ENCODE measurements around the gene MYH15.

The MYH15 gene

GRCh38 chr3:108518895-108519294 is 8.5 kb upstream of the MYH15 start:
- CTCF ChIA-PET: interaction anchor here (1.1 kb wide), 1 partner anchor 11 kb away, joined by 3 read pairs; no protein-coding TSS in a partner anchor
- no peak for DNase-seq (ENCODE audit: low read depth, low spot score)

DNA sequence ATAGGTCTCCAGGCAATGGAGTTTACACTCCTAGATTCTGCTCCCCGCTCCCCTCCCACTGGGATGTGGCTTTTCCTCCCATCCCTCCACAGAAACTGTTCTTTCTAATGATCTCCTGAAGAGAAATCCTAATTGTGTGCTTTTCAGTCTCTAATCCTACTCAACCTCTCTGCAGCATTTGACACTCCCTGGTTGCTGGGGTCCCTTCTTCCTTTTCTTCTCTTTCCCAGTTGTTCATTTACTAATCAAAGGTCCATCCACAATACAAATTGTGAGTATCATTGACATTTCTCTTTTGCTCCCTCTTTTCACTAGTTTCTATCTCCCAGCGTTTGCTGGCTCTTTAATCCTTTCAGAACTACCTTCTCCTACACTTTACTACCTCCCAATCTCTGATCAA is 6.5 kb upstream of the MYH15 start:
- no peak overlapping the region for H3K4me3 ChIP-seq (ENCODE audit: low read depth, low read length)
- POLR2A ChIA-PET: no interaction called here
- TF ChIP-seq CTCF (IDR thresholded peaks at IDR 0.05; ENCODE audit: insufficient read depth, low read length, missing control alignments): no peak
- DNase-seq (ENCODE audit: low read depth, low spot score): no peak
- CTCF ChIA-PET: interaction anchor here (0.7 to 1.0 kb wide), 2 partner anchors 35 to 826 kb away, joined by 3 read pairs; no protein-coding TSS in a partner anchor

More at GRCh38 chr3:108518895-108519294, 8.5 kb upstream of the MYH15 start:
- H3K4me3 ChIP-seq (ENCODE audit: low read depth, low read length): no peak overlapping the region
- no peak for TF ChIP-seq CTCF (IDR thresholded peaks at IDR 0.05; ENCODE audit: insufficient read depth, low read length, missing control alignments)
- POLR2A ChIA-PET: no interaction called here

GRCh38 chr3:108513961-108514360 is 3.6 kb upstream of the MYH15 start:
- CTCF ChIA-PET: interaction anchor here (0.8 kb wide), 1 partner anchor 39 kb away, joined by 3 read pairs; no protein-coding TSS in a partner anchor

DNA sequence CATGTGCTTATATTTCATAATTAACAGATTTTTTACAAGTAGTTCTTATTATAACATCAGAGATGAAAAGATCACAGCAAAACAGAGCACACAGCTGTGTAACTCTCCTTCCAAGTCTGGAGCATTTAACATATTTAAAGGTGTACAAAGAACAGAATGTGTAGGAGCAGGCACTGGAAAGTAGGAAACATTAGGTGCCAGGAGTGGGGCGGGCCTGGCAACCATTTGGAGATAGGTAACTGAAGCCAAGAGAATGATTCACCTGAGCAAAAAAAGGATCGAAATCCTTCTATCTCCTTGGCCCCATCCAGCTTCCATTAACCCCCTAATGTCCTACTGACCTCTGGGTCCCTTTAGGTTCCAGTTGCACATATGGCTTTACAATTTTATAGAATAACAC is 2.3 kb upstream of the MYH15 start:
- no peak overlapping the region for H3K4me3 ChIP-seq (ENCODE audit: low read depth, low read length)
- CTCF ChIA-PET: interaction anchor here (1.4 kb wide), 1 partner anchor 35 kb away, joined by 4 read pairs; no protein-coding TSS in a partner anchor
- DNase-seq (ENCODE audit: low read depth, low spot score): no peak
- POLR2A ChIA-PET: no interaction called here
- no peak for TF ChIP-seq CTCF (IDR thresholded peaks at IDR 0.05; ENCODE audit: insufficient read depth, low read length, missing control alignments)

More at GRCh38 chr3:108513961-108514360, 3.6 kb upstream of the MYH15 start:
- TF ChIP-seq CTCF (IDR thresholded peaks at IDR 0.05; ENCODE audit: insufficient read depth, low read length, missing control alignments): no peak
- DNase-seq (ENCODE audit: low read depth, low spot score): no peak
- POLR2A ChIA-PET: no interaction called here
- H3K4me3 ChIP-seq (ENCODE audit: low read depth, low read length): no peak overlapping the region

DNA sequence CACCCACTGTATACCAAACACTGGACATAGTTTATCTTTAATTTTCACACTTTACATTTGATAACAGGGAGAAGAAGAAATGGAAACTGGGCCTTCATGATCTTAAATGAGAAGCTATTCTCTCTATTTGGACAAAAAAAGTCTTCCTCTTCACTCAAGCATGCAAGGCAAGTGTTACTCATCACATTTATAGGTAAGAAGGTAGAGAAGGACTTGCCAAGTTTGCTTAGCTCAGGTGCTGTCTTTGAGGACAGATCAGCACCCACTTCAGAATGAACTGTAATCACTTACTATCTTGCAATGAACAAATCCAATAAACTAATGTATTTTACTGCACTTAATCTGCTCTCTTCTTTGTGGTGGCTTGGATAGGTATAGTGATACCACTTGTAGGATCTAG is 1.1 kb upstream of the MYH15 start:
- CTCF ChIA-PET: interaction anchor here (1.3 to 1.4 kb wide), 2 partner anchors 34 to 41 kb away, joined by 4 read pairs; no protein-coding TSS in a partner anchor
- POLR2A ChIA-PET: no interaction called here
- no peak for DNase-seq (ENCODE audit: low read depth, low spot score)
- no peak overlapping the region for H3K4me3 ChIP-seq (ENCODE audit: low read depth, low read length)
- TF ChIP-seq CTCF (IDR thresholded peaks at IDR 0.05; ENCODE audit: insufficient read depth, low read length, missing control alignments): no peak

DNA sequence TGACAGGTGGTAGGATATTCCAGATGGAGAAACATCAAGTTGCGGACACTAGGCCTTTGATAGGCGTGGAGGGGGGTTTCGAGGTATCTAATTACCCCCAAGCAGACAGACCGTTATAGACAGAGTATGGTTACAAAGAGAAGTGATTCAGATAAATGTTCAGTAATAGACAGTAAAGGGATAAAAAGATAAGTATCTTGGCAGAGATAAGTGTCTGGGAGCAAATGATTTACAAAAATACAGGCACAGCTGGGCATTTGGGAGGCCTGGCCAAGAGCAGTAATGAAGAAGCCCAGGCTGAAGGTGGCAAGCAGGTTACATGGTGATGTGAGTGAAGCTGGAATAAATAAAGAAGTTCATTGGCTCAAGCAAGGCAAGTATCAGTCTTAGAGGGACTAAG is 659 bp upstream of the MYH15 start:
- POLR2A ChIA-PET: no interaction called here
- CTCF ChIA-PET: interaction anchor here (1.3 to 1.4 kb wide), 2 partner anchors 33 to 41 kb away, joined by 4 read pairs; no protein-coding TSS in a partner anchor
- TF ChIP-seq CTCF (IDR thresholded peaks at IDR 0.05; ENCODE audit: insufficient read depth, low read length, missing control alignments): no peak
- no peak for DNase-seq (ENCODE audit: low read depth, low spot score)
- H3K4me3 ChIP-seq (ENCODE audit: low read depth, low read length): no peak overlapping the region

All from AG04449 (cell line).